WTC11 (cell line): ENCODE results near the gene GRAMD4. TPM values are rescaled to one million over a fixed set of nuclear protein-coding genes. Genes with fewer than 3 reads are reported as not detected.

Experiments
- ATAC-seq: fragments of 200-7000 bp; cut with Tn5 transposase; 2 replicates; pipeline ENCODE4 v1.10.0; 2021; ENCODE audit warnings: mild to moderate bottlenecking, moderate library complexity
- CTCF ChIA-PET: fragments of 300-600 bp; sonication (Branson Sonifier 250); formaldehyde crosslinking; loops from one replicate; lab custom pipeline; 2021; ENCODE audit warnings: antibody characterized with exemption; lab: Charles Lee
- POLR2A ChIA-PET: fragments of 350-600 bp; sonication (Branson Sonifier 250); formaldehyde crosslinking; loops from one replicate; lab custom pipeline; 2021; ENCODE audit warnings: antibody characterized with exemption; lab: Charles Lee
- DNase-seq: peaks from one replicate; pipeline ENCODE4 v3.0.0; 2021; ENCODE audit warnings: low spot score
- H3K27ac Mint-ChIP-seq: 2 replicates; pipeline ENCODE4 v1.8.0; 2021; ENCODE audit warnings: mixed read lengths
- H3K27me3 Mint-ChIP-seq: 2 replicates; pipeline ENCODE4 v1.8.0; 2021; ENCODE audit warnings: low read depth, mild to moderate bottlenecking, moderate library complexity, mixed read lengths
- H3K36me3 Mint-ChIP-seq: 2 replicates; pipeline ENCODE4 v1.8.0; 2021; ENCODE audit warnings: mixed read lengths
- H3K4me1 Mint-ChIP-seq: 2 replicates; pipeline ENCODE4 v1.8.0; 2022; ENCODE audit warnings: mixed read lengths
- H3K4me3 Mint-ChIP-seq: 2 replicates; pipeline ENCODE4 v1.8.0; 2021; ENCODE audit warnings: mild to moderate bottlenecking, moderate library complexity, mixed read lengths
- H3K9me3 Mint-ChIP-seq: 2 replicates; pipeline ENCODE4 v1.8.0; 2021; ENCODE audit warnings: mixed read lengths
- ELF4 ChIP-seq: sonication (generic); formaldehyde crosslinking; IDR thresholded peaks from 2 replicates; pipeline ENCODE4 v1.8.1; 2022; ENCODE audit warnings: low read depth, mild to moderate bottlenecking, moderate library complexity, missing genetic modification reagents
- EMX1 ChIP-seq: fragments of 250-450 bp; sonication (Bioruptor Pico); IDR thresholded peaks from 2 replicates; pipeline ENCODE4 v1.8.0; 2021; ENCODE audit warnings: mild to moderate bottlenecking
- GABPB1 ChIP-seq: sonication (generic); formaldehyde crosslinking; IDR thresholded peaks from 2 replicates; pipeline ENCODE4 v1.8.1; 2023; ENCODE audit warnings: mild to moderate bottlenecking, missing genetic modification reagents
- GRHL2 ChIP-seq: fragments of 250-450 bp; sonication (Bioruptor Pico); IDR thresholded peaks from 2 replicates; pipeline ENCODE4 v1.8.0; 2022; ENCODE audit warnings: mild to moderate bottlenecking, moderate library complexity; ENCODE audit not compliant: insufficient replicate concordance, severe bottlenecking
- HMGA2 ChIP-seq: fragments of 250-450 bp; sonication (Bioruptor Pico); IDR thresholded peaks from 2 replicates; pipeline ENCODE4 v1.4.0; 2021; ENCODE audit warnings: mild to moderate bottlenecking, moderate library complexity
- NFE2L1 ChIP-seq: sonication (generic); formaldehyde crosslinking; IDR thresholded peaks from 2 replicates; pipeline ENCODE4 v1.8.1; 2023; ENCODE audit warnings: missing genetic modification reagents
- NFYB ChIP-seq: sonication (generic); formaldehyde crosslinking; conservative IDR thresholded peaks from 2 replicates; pipeline ENCODE4 v1.8.0; 2022; ENCODE audit warnings: low read depth, missing genetic modification reagents
- NR2C2 ChIP-seq: sonication (generic); formaldehyde crosslinking; IDR thresholded peaks from 2 replicates; pipeline ENCODE4 v1.8.0; 2022; ENCODE audit warnings: mild to moderate bottlenecking, missing genetic modification reagents
- RORB ChIP-seq: fragments of 250-450 bp; sonication (Bioruptor Pico); IDR thresholded peaks from 2 replicates; pipeline ENCODE4 v1.9.0; 2021; ENCODE audit warnings: mild to moderate bottlenecking
- SMAD3 ChIP-seq: sonication (generic); formaldehyde crosslinking; IDR thresholded peaks from 2 replicates; pipeline ENCODE4 v1.8.0; 2022; ENCODE audit warnings: missing genetic modification reagents, mild to moderate bottlenecking, borderline replicate concordance
- TP53 ChIP-seq: sonication (generic); formaldehyde crosslinking; IDR thresholded peaks from 2 replicates; pipeline ENCODE4 v1.8.1; 2023; ENCODE audit warnings: mild to moderate bottlenecking, missing genetic modification reagents
- ZNF121 ChIP-seq: sonication (generic); formaldehyde crosslinking; IDR thresholded peaks from 2 replicates; pipeline ENCODE4 v1.8.0; 2023; ENCODE audit warnings: missing genetic modification reagents
- ZNF671 ChIP-seq: fragments of 250-450 bp; sonication (Bioruptor Pico); IDR thresholded peaks from 2 replicates; pipeline ENCODE4 v1.8.0; 2021; ENCODE audit warnings: mild to moderate bottlenecking
- total RNA-seq: library from RNA; stranded (reverse); gene quantifications from 3 replicates; pipeline ENCODE4 v1.2.3, GENCODE V29; 2021
- TF ChIP-seq, protein P1 (sequence below): sonication (generic); formaldehyde crosslinking; IDR thresholded peaks from 2 replicates; pipeline ENCODE4 v1.8.1; 2022; ENCODE audit warnings: low read depth, mild to moderate bottlenecking, moderate library complexity, missing genetic modification reagents, borderline replicate concordance
- TF ChIP-seq, protein P2 (sequence below): fragments of 250-450 bp; sonication (Bioruptor Pico); IDR thresholded peaks from 2 replicates; pipeline ENCODE4 v1.9.0; 2021; ENCODE audit warnings: mild to moderate bottlenecking
- TF ChIP-seq, protein P3 (sequence below): sonication (generic); formaldehyde crosslinking; IDR thresholded peaks from 2 replicates; pipeline ENCODE4 v1.8.1; 2023; ENCODE audit warnings: mild to moderate bottlenecking, missing genetic modification reagents
- TF ChIP-seq, protein P4 (sequence below): sonication (generic); formaldehyde crosslinking; IDR thresholded peaks from 2 replicates; pipeline ENCODE4 v1.8.1; 2023; ENCODE audit warnings: mild to moderate bottlenecking, missing genetic modification reagents
- TF ChIP-seq, protein P5 (sequence below): sonication (generic); formaldehyde crosslinking; IDR thresholded peaks from 2 replicates; pipeline ENCODE4 v1.8.0; 2022; ENCODE audit warnings: missing genetic modification reagents
- TF ChIP-seq, protein P6 (sequence below): sonication (generic); formaldehyde crosslinking; IDR thresholded peaks from 2 replicates; pipeline ENCODE4 v1.8.0; 2023; ENCODE audit warnings: missing genetic modification reagents
- TF ChIP-seq, protein P7 (sequence below): fragments of 250-450 bp; sonication (Bioruptor Pico); IDR thresholded peaks from 2 replicates; pipeline ENCODE4 v1.9.0; 2021; ENCODE audit warnings: mild to moderate bottlenecking, borderline replicate concordance

Gene GRAMD4
- total RNA-seq, 1 experiment from 2014 or later: 41.0 TPM

DNA sequence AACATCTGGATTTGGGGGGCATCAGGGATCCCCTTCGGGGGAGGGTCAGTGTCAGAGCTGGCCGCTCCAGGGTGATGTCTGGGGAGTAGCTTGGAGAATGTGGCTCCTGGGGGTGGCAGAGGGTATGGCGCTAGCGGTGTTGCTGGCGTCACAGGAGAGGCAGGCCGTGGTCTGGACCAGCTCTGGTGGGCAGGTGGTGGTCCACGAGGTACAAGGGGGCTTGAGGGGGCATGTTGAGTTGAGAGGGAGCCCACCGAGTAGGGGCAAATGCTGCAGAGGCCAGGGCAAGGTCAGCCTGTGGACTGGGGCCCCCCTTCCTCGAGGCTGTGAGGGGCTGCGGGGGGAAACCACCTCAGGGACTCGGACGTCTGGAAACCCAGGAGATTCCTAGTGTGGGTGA, 8.6 kb downstream of the GRAMD4 start (continued):
- TF ChIP-seq, protein P1, sequence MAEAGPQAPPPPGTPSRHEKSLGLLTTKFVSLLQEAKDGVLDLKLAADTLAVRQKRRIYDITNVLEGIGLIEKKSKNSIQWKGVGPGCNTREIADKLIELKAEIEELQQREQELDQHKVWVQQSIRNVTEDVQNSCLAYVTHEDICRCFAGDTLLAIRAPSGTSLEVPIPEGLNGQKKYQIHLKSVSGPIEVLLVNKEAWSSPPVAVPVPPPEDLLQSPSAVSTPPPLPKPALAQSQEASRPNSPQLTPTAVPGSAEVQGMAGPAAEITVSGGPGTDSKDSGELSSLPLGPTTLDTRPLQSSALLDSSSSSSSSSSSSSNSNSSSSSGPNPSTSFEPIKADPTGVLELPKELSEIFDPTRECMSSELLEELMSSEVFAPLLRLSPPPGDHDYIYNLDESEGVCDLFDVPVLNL (CRISPR knock-in tag): no peak

DNA sequence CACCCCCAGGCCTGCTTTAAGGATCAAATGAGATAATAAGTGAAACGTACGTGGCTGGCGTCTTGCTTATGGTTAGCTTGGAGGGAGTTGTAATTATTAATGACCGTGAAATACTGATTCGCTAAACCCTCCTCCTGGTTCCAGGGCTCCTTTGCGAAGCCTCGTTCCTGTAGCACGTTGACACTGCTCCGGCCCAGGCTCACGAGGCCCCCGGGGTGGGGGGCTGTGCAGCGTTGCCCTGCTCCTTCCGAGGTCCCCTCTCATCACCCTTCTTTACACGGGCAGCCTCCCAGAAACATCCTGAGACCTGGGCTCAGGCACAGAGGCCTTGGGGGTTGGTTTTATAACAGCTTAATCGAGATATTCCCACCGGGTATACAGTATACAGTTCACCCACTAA, 9.1 kb downstream of the GRAMD4 start:
- no peak overlapping the region for H3K4me3 Mint-ChIP-seq
- ChIA-PET POLR2A (no interaction called here), CTCF (interaction anchor here (1.1 kb wide), 1 partner anchor 66 kb away, joined by 4 read pairs; no protein-coding TSS in a partner anchor)
- no peak overlapping the region for H3K27ac Mint-ChIP-seq
- H3K36me3 Mint-ChIP-seq: no peaks in the 10 kb centered on the region
- H3K9me3 Mint-ChIP-seq: no peaks in the 10 kb centered on the region
- ATAC-seq: no peak
- DNase-seq: no peak
- peaks cover 25% of the 10 kb centered on the region for H3K4me1 Mint-ChIP-seq
- no peaks in the 10 kb centered on the region for H3K27me3 Mint-ChIP-seq
- TF ChIP-seq TP53 (CRISPR knock-in tag) (no peak), RORB (no peak), NFYB (no peak), GRHL2 (CRISPR knock-in tag) (no peak), ELF4 (CRISPR knock-in tag) (no peak), NFE2L1 (CRISPR knock-in tag) (no peak), GABPB1 (no peak), ZNF671 (CRISPR knock-in tag) (no peak), HMGA2 (CRISPR knock-in tag) (no peak), SMAD3 (no peak), NR2C2 (CRISPR knock-in tag) (no peak), EMX1 (CRISPR knock-in tag) (no peak), ZNF121 (CRISPR knock-in tag) (no peak)
- TF ChIP-seq, protein P2, sequence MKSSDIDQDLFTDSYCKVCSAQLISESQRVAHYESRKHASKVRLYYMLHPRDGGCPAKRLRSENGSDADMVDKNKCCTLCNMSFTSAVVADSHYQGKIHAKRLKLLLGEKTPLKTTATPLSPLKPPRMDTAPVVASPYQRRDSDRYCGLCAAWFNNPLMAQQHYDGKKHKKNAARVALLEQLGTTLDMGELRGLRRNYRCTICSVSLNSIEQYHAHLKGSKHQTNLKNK (CRISPR knock-in tag): no peak
- TF ChIP-seq, protein P3, sequence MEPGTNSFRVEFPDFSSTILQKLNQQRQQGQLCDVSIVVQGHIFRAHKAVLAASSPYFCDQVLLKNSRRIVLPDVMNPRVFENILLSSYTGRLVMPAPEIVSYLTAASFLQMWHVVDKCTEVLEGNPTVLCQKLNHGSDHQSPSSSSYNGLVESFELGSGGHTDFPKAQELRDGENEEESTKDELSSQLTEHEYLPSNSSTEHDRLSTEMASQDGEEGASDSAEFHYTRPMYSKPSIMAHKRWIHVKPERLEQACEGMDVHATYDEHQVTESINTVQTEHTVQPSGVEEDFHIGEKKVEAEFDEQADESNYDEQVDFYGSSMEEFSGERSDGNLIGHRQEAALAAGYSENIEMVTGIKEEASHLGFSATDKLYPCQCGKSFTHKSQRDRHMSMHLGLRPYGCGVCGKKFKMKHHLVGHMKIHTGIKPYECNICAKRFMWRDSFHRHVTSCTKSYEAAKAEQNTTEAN (CRISPR knock-in tag): no peak
- TF ChIP-seq, protein P4, sequence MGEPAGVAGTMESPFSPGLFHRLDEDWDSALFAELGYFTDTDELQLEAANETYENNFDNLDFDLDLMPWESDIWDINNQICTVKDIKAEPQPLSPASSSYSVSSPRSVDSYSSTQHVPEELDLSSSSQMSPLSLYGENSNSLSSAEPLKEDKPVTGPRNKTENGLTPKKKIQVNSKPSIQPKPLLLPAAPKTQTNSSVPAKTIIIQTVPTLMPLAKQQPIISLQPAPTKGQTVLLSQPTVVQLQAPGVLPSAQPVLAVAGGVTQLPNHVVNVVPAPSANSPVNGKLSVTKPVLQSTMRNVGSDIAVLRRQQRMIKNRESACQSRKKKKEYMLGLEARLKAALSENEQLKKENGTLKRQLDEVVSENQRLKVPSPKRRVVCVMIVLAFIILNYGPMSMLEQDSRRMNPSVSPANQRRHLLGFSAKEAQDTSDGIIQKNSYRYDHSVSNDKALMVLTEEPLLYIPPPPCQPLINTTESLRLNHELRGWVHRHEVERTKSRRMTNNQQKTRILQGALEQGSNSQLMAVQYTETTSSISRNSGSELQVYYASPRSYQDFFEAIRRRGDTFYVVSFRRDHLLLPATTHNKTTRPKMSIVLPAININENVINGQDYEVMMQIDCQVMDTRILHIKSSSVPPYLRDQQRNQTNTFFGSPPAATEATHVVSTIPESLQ (CRISPR knock-in tag): no peak
- TF ChIP-seq, protein P5, sequence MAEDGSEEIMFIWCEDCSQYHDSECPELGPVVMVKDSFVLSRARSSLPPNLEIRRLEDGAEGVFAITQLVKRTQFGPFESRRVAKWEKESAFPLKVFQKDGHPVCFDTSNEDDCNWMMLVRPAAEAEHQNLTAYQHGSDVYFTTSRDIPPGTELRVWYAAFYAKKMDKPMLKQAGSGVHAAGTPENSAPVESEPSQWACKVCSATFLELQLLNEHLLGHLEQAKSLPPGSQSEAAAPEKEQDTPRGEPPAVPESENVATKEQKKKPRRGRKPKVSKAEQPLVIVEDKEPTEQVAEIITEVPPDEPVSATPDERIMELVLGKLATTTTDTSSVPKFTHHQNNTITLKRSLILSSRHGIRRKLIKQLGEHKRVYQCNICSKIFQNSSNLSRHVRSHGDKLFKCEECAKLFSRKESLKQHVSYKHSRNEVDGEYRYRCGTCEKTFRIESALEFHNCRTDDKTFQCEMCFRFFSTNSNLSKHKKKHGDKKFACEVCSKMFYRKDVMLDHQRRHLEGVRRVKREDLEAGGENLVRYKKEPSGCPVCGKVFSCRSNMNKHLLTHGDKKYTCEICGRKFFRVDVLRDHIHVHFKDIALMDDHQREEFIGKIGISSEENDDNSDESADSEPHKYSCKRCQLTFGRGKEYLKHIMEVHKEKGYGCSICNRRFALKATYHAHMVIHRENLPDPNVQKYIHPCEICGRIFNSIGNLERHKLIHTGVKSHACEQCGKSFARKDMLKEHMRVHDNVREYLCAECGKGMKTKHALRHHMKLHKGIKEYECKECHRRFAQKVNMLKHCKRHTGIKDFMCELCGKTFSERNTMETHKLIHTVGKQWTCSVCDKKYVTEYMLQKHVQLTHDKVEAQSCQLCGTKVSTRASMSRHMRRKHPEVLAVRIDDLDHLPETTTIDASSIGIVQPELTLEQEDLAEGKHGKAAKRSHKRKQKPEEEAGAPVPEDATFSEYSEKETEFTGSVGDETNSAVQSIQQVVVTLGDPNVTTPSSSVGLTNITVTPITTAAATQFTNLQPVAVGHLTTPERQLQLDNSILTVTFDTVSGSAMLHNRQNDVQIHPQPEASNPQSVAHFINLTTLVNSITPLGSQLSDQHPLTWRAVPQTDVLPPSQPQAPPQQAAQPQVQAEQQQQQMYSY: no peak
- TF ChIP-seq, protein P6, sequence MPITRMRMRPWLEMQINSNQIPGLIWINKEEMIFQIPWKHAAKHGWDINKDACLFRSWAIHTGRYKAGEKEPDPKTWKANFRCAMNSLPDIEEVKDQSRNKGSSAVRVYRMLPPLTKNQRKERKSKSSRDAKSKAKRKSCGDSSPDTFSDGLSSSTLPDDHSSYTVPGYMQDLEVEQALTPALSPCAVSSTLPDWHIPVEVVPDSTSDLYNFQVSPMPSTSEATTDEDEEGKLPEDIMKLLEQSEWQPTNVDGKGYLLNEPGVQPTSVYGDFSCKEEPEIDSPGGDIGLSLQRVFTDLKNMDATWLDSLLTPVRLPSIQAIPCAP (CRISPR knock-in tag): no peak
- TF ChIP-seq, protein P7, sequence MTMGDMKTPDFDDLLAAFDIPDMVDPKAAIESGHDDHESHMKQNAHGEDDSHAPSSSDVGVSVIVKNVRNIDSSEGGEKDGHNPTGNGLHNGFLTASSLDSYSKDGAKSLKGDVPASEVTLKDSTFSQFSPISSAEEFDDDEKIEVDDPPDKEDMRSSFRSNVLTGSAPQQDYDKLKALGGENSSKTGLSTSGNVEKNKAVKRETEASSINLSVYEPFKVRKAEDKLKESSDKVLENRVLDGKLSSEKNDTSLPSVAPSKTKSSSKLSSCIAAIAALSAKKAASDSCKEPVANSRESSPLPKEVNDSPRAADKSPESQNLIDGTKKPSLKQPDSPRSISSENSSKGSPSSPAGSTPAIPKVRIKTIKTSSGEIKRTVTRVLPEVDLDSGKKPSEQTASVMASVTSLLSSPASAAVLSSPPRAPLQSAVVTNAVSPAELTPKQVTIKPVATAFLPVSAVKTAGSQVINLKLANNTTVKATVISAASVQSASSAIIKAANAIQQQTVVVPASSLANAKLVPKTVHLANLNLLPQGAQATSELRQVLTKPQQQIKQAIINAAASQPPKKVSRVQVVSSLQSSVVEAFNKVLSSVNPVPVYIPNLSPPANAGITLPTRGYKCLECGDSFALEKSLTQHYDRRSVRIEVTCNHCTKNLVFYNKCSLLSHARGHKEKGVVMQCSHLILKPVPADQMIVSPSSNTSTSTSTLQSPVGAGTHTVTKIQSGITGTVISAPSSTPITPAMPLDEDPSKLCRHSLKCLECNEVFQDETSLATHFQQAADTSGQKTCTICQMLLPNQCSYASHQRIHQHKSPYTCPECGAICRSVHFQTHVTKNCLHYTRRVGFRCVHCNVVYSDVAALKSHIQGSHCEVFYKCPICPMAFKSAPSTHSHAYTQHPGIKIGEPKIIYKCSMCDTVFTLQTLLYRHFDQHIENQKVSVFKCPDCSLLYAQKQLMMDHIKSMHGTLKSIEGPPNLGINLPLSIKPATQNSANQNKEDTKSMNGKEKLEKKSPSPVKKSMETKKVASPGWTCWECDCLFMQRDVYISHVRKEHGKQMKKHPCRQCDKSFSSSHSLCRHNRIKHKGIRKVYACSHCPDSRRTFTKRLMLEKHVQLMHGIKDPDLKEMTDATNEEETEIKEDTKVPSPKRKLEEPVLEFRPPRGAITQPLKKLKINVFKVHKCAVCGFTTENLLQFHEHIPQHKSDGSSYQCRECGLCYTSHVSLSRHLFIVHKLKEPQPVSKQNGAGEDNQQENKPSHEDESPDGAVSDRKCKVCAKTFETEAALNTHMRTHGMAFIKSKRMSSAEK: no peak
